GM23338 (cell line): ENCODE data around the gene ULK2. TPM values are rescaled to one million over a fixed set of nuclear protein-coding genes. Genes with fewer than 3 reads are reported as not detected.

Source experiments
- ATAC-seq: fragments of 200-7000 bp; cut with Tn5 transposase; 3 replicates; pipeline ENCODE4 v1.9.1; 2020
- DNase-seq: peaks from one replicate; pipeline ENCODE4 v3.0.0-alpha.2; 2015; ENCODE audit warnings: low spot score
- H2AFZ ChIP-seq: fragments of 200-600 bp; sonication (generic); 2 replicates; pipeline ENCODE4 v1.8.0; 2016; ENCODE audit warnings: antibody characterized with exemption, mild to moderate bottlenecking, moderate library complexity
- H3F3A ChIP-seq: fragments of 200-600 bp; sonication (generic); replicated peaks from 2 replicates; pipeline ENCODE4 v1.8.0; 2017; ENCODE audit warnings: antibody characterized with exemption, mixed run types, low read depth
- H3K27ac ChIP-seq: fragments of 200-600 bp; sonication (generic); 2 replicates; pipeline ENCODE4 v1.6.1; 2016; ENCODE audit warnings: low read depth
- H3K27me3 ChIP-seq: fragments of 200-600 bp; sonication (generic); 2 replicates; pipeline ENCODE4 v1.8.0; 2016; ENCODE audit warnings: mild to moderate bottlenecking, mixed run types, moderate library complexity; ENCODE audit not compliant: insufficient read depth
- H3K36me3 ChIP-seq: fragments of 200-600 bp; sonication (generic); 2 replicates; pipeline ENCODE4 v1.8.0; 2016; ENCODE audit warnings: mild to moderate bottlenecking; ENCODE audit not compliant: insufficient read depth
- H3K4me1 ChIP-seq: fragments of 200-600 bp; sonication (generic); 2 replicates; pipeline ENCODE4 v1.8.0; 2016; ENCODE audit warnings: mild to moderate bottlenecking, moderate library complexity; ENCODE audit not compliant: insufficient read depth
- H3K4me2 ChIP-seq: fragments of 200-600 bp; sonication (generic); 2 replicates; pipeline ENCODE4 v1.7.1; 2017; ENCODE audit warnings: mixed run types
- H3K4me3 ChIP-seq: fragments of 200-600 bp; sonication (generic); 2 replicates; pipeline ENCODE4 v1.6.1; 2016; ENCODE audit warnings: mixed run types
- H3K79me2 ChIP-seq: fragments of 200-600 bp; sonication (generic); replicated peaks from 2 replicates; pipeline ENCODE4 v1.8.0; 2017; ENCODE audit warnings: mild to moderate bottlenecking; ENCODE audit not compliant: insufficient read depth
- H3K9me2 ChIP-seq: fragments of 200-600 bp; sonication (generic); 2 replicates; pipeline ENCODE4 v1.8.0; 2017; ENCODE audit not compliant: insufficient read depth
- H4K20me1 ChIP-seq: fragments of 200-600 bp; sonication (generic); replicated peaks from 2 replicates; pipeline ENCODE4 v1.8.0; 2017; ENCODE audit warnings: mild to moderate bottlenecking; ENCODE audit not compliant: insufficient read depth
- H3K27ac Mint-ChIP-seq: 2 replicates; pipeline ENCODE4 v1.8.0; 2020; ENCODE audit warnings: inconsistent platforms, mild to moderate bottlenecking, moderate library complexity, mixed read lengths
- H3K27me3 Mint-ChIP-seq: 3 replicates; pipeline ENCODE4 v1.8.0; 2022; ENCODE audit warnings: low read depth, mild to moderate bottlenecking, moderate library complexity, mixed read lengths, inconsistent platforms; ENCODE audit not compliant: insufficient read depth, poor library complexity
- H3K36me3 Mint-ChIP-seq: 3 replicates; pipeline ENCODE4 v1.8.0; 2021; ENCODE audit warnings: low read depth, mild to moderate bottlenecking, inconsistent platforms, moderate library complexity, mixed read lengths
- H3K4me1 Mint-ChIP-seq: 3 replicates; pipeline ENCODE4 v1.8.0; 2020; ENCODE audit warnings: mild to moderate bottlenecking, inconsistent platforms, mixed read lengths
- H3K4me3 Mint-ChIP-seq: 3 replicates; pipeline ENCODE4 v1.8.0; 2021; ENCODE audit warnings: moderate library complexity, mild to moderate bottlenecking, inconsistent platforms, mixed read lengths
- H3K9me3 Mint-ChIP-seq: 3 replicates; pipeline ENCODE4 v1.8.0; 2020; ENCODE audit warnings: moderate library complexity, mild to moderate bottlenecking, inconsistent platforms, mixed read lengths
- CREB1 ChIP-seq: fragments of 250-450 bp; sonication (Bioruptor Pico); IDR thresholded peaks from 2 replicates; pipeline ENCODE4 v1.5.0; 2020; ENCODE audit warnings: low read depth, mild to moderate bottlenecking, moderate library complexity
- CTCF ChIP-seq, 2 experiments: fragments of 200-600 bp in 1 of 2; sonication (generic) in 1 of 2; conservative IDR thresholded peaks; 2 replicates each; pipeline versions ENCODE4 v1.5.1 to v1.6.1; 2016 to 2017; ENCODE audit warnings: antibody characterized with exemption in 2 of 2, low read depth in 2 of 2, mild to moderate bottlenecking in 2 of 2, moderate library complexity in 1 of 2
- NANOG ChIP-seq: IDR thresholded peaks from 2 replicates; pipeline ENCODE4 v1.6.1; 2016; ENCODE audit warnings: antibody characterized with exemption, borderline replicate concordance
- POLR2AphosphoS5 ChIP-seq: IDR thresholded peaks from 2 replicates; pipeline ENCODE4 v1.6.1; 2016; ENCODE audit warnings: antibody characterized with exemption, low read depth
- ZNF331 ChIP-seq: fragments of 250-450 bp; sonication (Bioruptor Pico); IDR thresholded peaks from 2 replicates; pipeline ENCODE4 v1.5.0; 2020; ENCODE audit warnings: low read depth, mild to moderate bottlenecking, moderate library complexity
- ZNF462 ChIP-seq: fragments of 250-450 bp; sonication (Bioruptor Pico); IDR thresholded peaks from 2 replicates; pipeline ENCODE4 v1.5.0; 2020; ENCODE audit warnings: mild to moderate bottlenecking, moderate library complexity
- polyA plus RNA-seq: library from polyadenylated mRNA; unstranded; fragments of >200 nt; fragmentation: Nextera tagmentation; extraction: Ambion mirVana; gene quantifications from 2 replicates; pipeline ENCODE4 v1.2.1, GENCODE V29; 2016
- total RNA-seq: library from RNA; depleted of rRNA; stranded (reverse); fragments of >200 nt; shearing (Covaris generic); gene quantifications from 2 replicates; pipeline ENCODE4 v1.2.3, GENCODE V29; 2014

The ULK2 gene
- total and polyA plus RNA-seq, 2 experiments from 2014 or later, result 1.6 to 3.0 TPM

- no peak for DNase-seq
- H3F3A ChIP-seq, result 0 out of 2 replicates have a peak, but pooled peaks cover 2% of the 10 kb centered on the region
- Mint-ChIP-seq H3K27ac (no peak overlapping the region), H3K9me3 (no peaks in the 10 kb centered on the region), H3K4me1 (no peaks in the 10 kb centered on the region), H3K36me3 (peaks cover 65% of the 10 kb centered on the region), H3K27me3 (peaks cover 7% of the 10 kb centered on the region), H3K4me3 (no peak overlapping the region)
- H3K27me3 ChIP-seq, result no peaks in the 10 kb centered on the region
- H3K36me3 ChIP-seq, result peaks cover 45% of the 10 kb centered on the region
- TF ChIP-seq ZNF462 (CRISPR knock-in tag) (no peak), POLR2AphosphoS5 (no peak), CREB1 (no peak), CTCF (conservative IDR thresholded peaks at IDR 0.05; ENCODE audit: low read depth in 2 of 2) (no peak), ZNF331 (no peak), NANOG (no peak)
- no peak for ATAC-seq
- no peak overlapping the region for H3K4me3 ChIP-seq
- no peak overlapping the region for H3K27ac ChIP-seq
- peaks cover 4% of the 10 kb centered on the region; the same call in 1 of the 2 replicates for H4K20me1 ChIP-seq
- H3K4me1 ChIP-seq, result no peaks in the 10 kb centered on the region
- H3K4me2 ChIP-seq, result no peak overlapping the region
- H2AFZ ChIP-seq, result no peak overlapping the region
- H3K79me2 ChIP-seq, result no peaks in the 10 kb centered on the region
- no peaks in the 10 kb centered on the region for H3K9me2 ChIP-seq
Measured at GRCh38 chr17:19904412-19904811, 36.7 kb upstream of the ULK2 start.
